A549 treated with Mapracorat at 1 μM for 4 hours (cell line): ENCODE data around the gene ANKRD60. TPM values are rescaled to one million over a fixed set of nuclear protein-coding genes. Genes with fewer than 3 reads are reported as not detected.

Experiments used
- total RNA-seq: library from RNA; stranded (reverse); fragments of 200-300 nt; extraction: Qiagen RNA extraction; gene quantifications from 5 replicates; pipeline ENCODE4 v1.2.3, GENCODE V29; 2022

ANKRD60 gene
- not detected in 5 replicates for total RNA-seq

GRCh38 chr20:58228484-58229197 lies at the start of gene ANKRD60:
Gene ANKRD60, minus strand, starts transcription at chr20:58228653. Its CDS starts 0 bp downstream, at chr20:58228653.

Other genes with a start within 250 kb of the ANKRD60 start
- gene RAB22A, start 81.1 kb upstream of the ANKRD60 start, total RNA-seq: 9.1 to 12.5 TPM (median 11.0 TPM) in 5 replicates
- gene VAPB, start 160.6 kb upstream of the ANKRD60 start, total RNA-seq: 48.3 to 54.3 TPM (median 53.1 TPM) in 5 replicates